Liver (tissue), 9 donors: ENCODE measurements around the gene SCN3A. TPM values are rescaled to one million over a fixed set of nuclear protein-coding genes. Genes with fewer than 3 reads are reported as not detected.

Source experiments
- DNase-seq: peaks from one replicate; pipeline ENCODE4 v3.0.0-alpha.2; 2017; ENCODE audit warnings: low spot score
- H3K27ac ChIP-seq, 2 donors: one replicate each; pipeline ENCODE4 v1.7.0; 2013; ENCODE audit warnings: inconsistent platforms in 2 of 2, low read length in 2 of 2, control low read depth in 1 of 2, low read depth in 1 of 2, mild to moderate bottlenecking in 1 of 2
- H3K27me3 ChIP-seq, 4 donors: one replicate each; pipeline versions ENCODE4 v1.6.1 to v1.7.0; 2013; ENCODE audit warnings: low read length in 3 of 4, inconsistent platforms in 1 of 4, mild to moderate bottlenecking in 1 of 4, moderate library complexity in 1 of 4; ENCODE audit not compliant: control insufficient read depth in 4 of 4, insufficient read depth in 4 of 4
- H3K36me3 ChIP-seq, 4 donors: one replicate each; pipeline versions ENCODE4 v1.6.1 to v1.7.0; 2013; ENCODE audit warnings: low read length in 3 of 4, mild to moderate bottlenecking in 3 of 4, low read depth in 1 of 4, moderate library complexity in 1 of 4; ENCODE audit not compliant: control insufficient read depth in 4 of 4, insufficient read depth in 3 of 4
- H3K4me1 ChIP-seq, 4 donors: one replicate each; pipeline versions ENCODE4 v1.6.1 to v1.7.0; 2013; ENCODE audit warnings: low read length in 3 of 4, mild to moderate bottlenecking in 3 of 4, moderate library complexity in 1 of 4; ENCODE audit not compliant: control insufficient read depth in 4 of 4, insufficient read depth in 4 of 4
- H3K4me3 ChIP-seq, 3 donors: one replicate each; pipeline versions ENCODE4 v1.6.1 to v1.7.0; 2013; ENCODE audit warnings: low read length in 3 of 3, control low read depth in 1 of 3, low read depth in 1 of 3, mild to moderate bottlenecking in 1 of 3
- H3K9ac ChIP-seq, 2 donors: one replicate each; pipeline ENCODE4 v1.7.0; 2013; ENCODE audit warnings: low read length in 2 of 2, mild to moderate bottlenecking in 2 of 2, moderate library complexity in 2 of 2, control low read depth in 1 of 2, low read depth in 1 of 2
- H3K9me3 ChIP-seq, 4 donors: one replicate each; pipeline versions ENCODE4 v1.6.1 to v1.7.0; 2013; ENCODE audit warnings: low read length in 3 of 4; ENCODE audit not compliant: control insufficient read depth in 4 of 4
- ATF3 ChIP-seq: IDR thresholded peaks from 2 replicates; pipeline ENCODE4 v1.6.1; 2016; ENCODE audit warnings: antibody characterized with exemption
- EGR1 ChIP-seq, 2 donors: IDR thresholded peaks; 2 replicates each; pipeline ENCODE4 v1.6.1; 2016 to 2018; ENCODE audit warnings: antibody characterized with exemption in 2 of 2, low read depth in 2 of 2
- FOXA1 ChIP-seq: IDR thresholded peaks from 2 replicates; pipeline ENCODE4 v1.6.1; 2016; ENCODE audit warnings: antibody characterized with exemption
- FOXA2 ChIP-seq: IDR thresholded peaks from 2 replicates; pipeline ENCODE4 v1.6.1; 2016; ENCODE audit warnings: antibody characterized with exemption
- GABPA ChIP-seq, 2 donors: IDR thresholded peaks in 1 of 2; conservative IDR thresholded peaks in 1 of 2; 2 replicates each; pipeline ENCODE4 v1.6.1; 2016; ENCODE audit warnings: antibody characterized with exemption in 2 of 2, mild to moderate bottlenecking in 1 of 2, moderate library complexity in 1 of 2
- HNF4A ChIP-seq, 2 donors: conservative IDR thresholded peaks; 2 replicates each; pipeline ENCODE4 v1.6.1; 2016; ENCODE audit warnings: antibody characterized with exemption in 2 of 2, mild to moderate bottlenecking in 2 of 2
- HNF4G ChIP-seq: IDR thresholded peaks from 2 replicates; pipeline ENCODE4 v1.6.1; 2016; ENCODE audit warnings: antibody characterized with exemption
- JUND ChIP-seq, 2 donors: IDR thresholded peaks; 2 replicates each; pipeline ENCODE4 v1.6.1; 2016; ENCODE audit warnings: antibody characterized with exemption in 2 of 2
- MAX ChIP-seq: IDR thresholded peaks from 2 replicates; pipeline ENCODE4 v1.6.1; 2016; ENCODE audit warnings: antibody characterized with exemption
- NR2F2 ChIP-seq: IDR thresholded peaks from 2 replicates; pipeline ENCODE4 v1.6.1; 2016; ENCODE audit warnings: antibody characterized with exemption
- REST ChIP-seq: IDR thresholded peaks from 2 replicates; pipeline ENCODE4 v1.6.1; 2016; ENCODE audit warnings: antibody characterized with exemption, mild to moderate bottlenecking
- SP1 ChIP-seq: IDR thresholded peaks from 2 replicates; pipeline ENCODE4 v1.6.1; 2018; ENCODE audit warnings: antibody characterized with exemption, mild to moderate bottlenecking
- TAF1 ChIP-seq: conservative IDR thresholded peaks from 2 replicates; pipeline ENCODE4 v1.6.1; 2016; ENCODE audit warnings: antibody characterized with exemption, mild to moderate bottlenecking
- YY1 ChIP-seq: IDR thresholded peaks from 2 replicates; pipeline ENCODE4 v1.6.1; 2016; ENCODE audit warnings: antibody characterized with exemption, mild to moderate bottlenecking
- ZBTB33 ChIP-seq: IDR thresholded peaks from 2 replicates; pipeline ENCODE4 v1.6.1; 2016; ENCODE audit warnings: antibody characterized with exemption
- WGBS: extraction: QIAGEN DNeasy Blood & Tissue Kit; methylation state at CpG from one replicate; pipeline ENCODE4 v1.1.7; 2013; 5-methylcytosine and 5-hydroxymethylcytosine counted together
- polyA plus RNA-seq, 2 donors: library from polyadenylated mRNA; stranded (reverse) in 1 of 2; unstranded in 1 of 2; fragments of 200-250 nt in 1 of 2; fragments of >200 nt in 1 of 2; fragmentation: Nextera tagmentation in 1 of 2; extraction: Ambion mirVana in 1 of 2; gene quantifications; one replicate each; pipeline versions ENCODE4 v1.2.1 to v1.2.3, GENCODE V29; 2013 to 2015
- total RNA-seq, 2 donors: library from RNA; depleted of rRNA; stranded (reverse); fragments of >200 nt; gene quantifications; one replicate each; pipeline ENCODE4 v1.2.3, GENCODE V29; 2014
- donor health status: healthy.
- donor health status: healthy.
- donor health status: healthy.
- donor health status: healthy.
- donor health status: healthy.

SCN3A gene
- total and polyA plus RNA-seq, 4 donors, result 0.05 to 1.0 (median 0.29) TPM

- TF ChIP-seq EGR1 (IDR thresholded peaks at IDR 0.05; ENCODE audit: low read depth in 2 of 2) (no peak), ATF3 (no peak), SP1 (no peak), GABPA (IDR thresholded peaks at IDR 0.05 in 1 of 2, conservative IDR thresholded peaks at IDR 0.05 in 1 of 2) (no peak)
Observed at GRCh38 chr2:165114346-165114939, 89.4 kb downstream of the SCN3A start (continued).

- no peak overlapping the region for H3K9ac ChIP-seq
Observed at GRCh38 chr2:165113414-165113813, 90.4 kb downstream of the SCN3A start.

GRCh38 chr2:165112789-165113188 lies 91.1 kb downstream of the SCN3A start:
- no peak for DNase-seq
- H3K4me1 ChIP-seq, result peaks cover 2 to 12% (median 7%) of the 10 kb centered on the region in 4 donors
- no peak overlapping the region for H3K9ac ChIP-seq
- no peaks in the 10 kb centered on the region for H3K27me3 ChIP-seq
- H3K4me3 ChIP-seq, result no peak overlapping the region
- no peaks in the 10 kb centered on the region for H3K9me3 ChIP-seq
- no peaks in the 10 kb centered on the region for H3K36me3 ChIP-seq
- H3K27ac ChIP-seq, result no peak overlapping the region
- 89% methylated on average over 2 of the region's 2 CpGs for WGBS
- TF ChIP-seq ATF3 (no peak), JUND (IDR thresholded peaks at IDR 0.05) (no peak), ZBTB33 (no peak), YY1 (no peak), NR2F2 (no peak), SP1 (no peak)

More at GRCh38 chr2:165113414-165113813, 90.4 kb downstream of the SCN3A start:
- 70% methylated on average over 2 of the region's 2 CpGs for WGBS
- no peaks in the 10 kb centered on the region for H3K27me3 ChIP-seq
- no peak overlapping the region for H3K4me3 ChIP-seq
- no peak overlapping the region for H3K27ac ChIP-seq
- TF ChIP-seq JUND (IDR thresholded peaks at IDR 0.05), result no peak
- TF ChIP-seq TAF1, result no peak
- TF ChIP-seq EGR1 (IDR thresholded peaks at IDR 0.05; ENCODE audit: low read depth in 2 of 2), result no peak
- no peaks in the 10 kb centered on the region for H3K9me3 ChIP-seq
- no peaks in the 10 kb centered on the region for H3K36me3 ChIP-seq
- DNase-seq, result no peak
- H3K4me1 ChIP-seq, result peaks cover 2 to 12% (median 7%) of the 10 kb centered on the region in 4 donors

GRCh38 chr2:165112133-165112573 lies 91.7 kb downstream of the SCN3A start:
- no peak for DNase-seq
- Histone ChIP-seq H3K27me3 (no peaks in the 10 kb centered on the region), H3K9ac (no peak overlapping the region), H3K9me3 (no peaks in the 10 kb centered on the region), H3K4me3 (peak overlapping the region in 1 of 3 donors; percentile 28), H3K36me3 (no peaks in the 10 kb centered on the region), H3K4me1 (peaks cover 2 to 12% (median 7%) of the 10 kb centered on the region in 4 donors), H3K27ac (peak overlapping the region in 1 of 2 donors; percentile 1)
- 21% methylated on average over 4 of the region's 4 CpGs for WGBS
- TF ChIP-seq TAF1, result no peak
- TF ChIP-seq JUND (IDR thresholded peaks at IDR 0.05), result peak in 1 of 2 donors; percentile 16
- TF ChIP-seq ATF3, result no peak
- peak; percentile 4 for TF ChIP-seq FOXA2
- TF ChIP-seq SP1, result peak; percentile 48
- TF ChIP-seq HNF4A (conservative IDR thresholded peaks at IDR 0.05), result peak; percentile 74 to 76
- no peak for TF ChIP-seq EGR1 (IDR thresholded peaks at IDR 0.05; ENCODE audit: low read depth in 2 of 2)
- peak; percentile 20 for TF ChIP-seq REST
- no peak for TF ChIP-seq GABPA (IDR thresholded peaks at IDR 0.05 in 1 of 2, conservative IDR thresholded peaks at IDR 0.05 in 1 of 2)
- peak; percentile 22 for TF ChIP-seq HNF4G
- no peak for TF ChIP-seq ZBTB33
- TF ChIP-seq FOXA1, result no peak
- TF ChIP-seq YY1, result no peak
- no peak for TF ChIP-seq MAX
